Panc1 (cell line): Measurements from ENCODE around the gene AKR1C8.

ENCODE experiments used
- CTCF ChIP-seq: fragments of 450-650 bp; IDR thresholded peaks from 2 replicates; pipeline ENCODE4 v1.5.1; 2017; ENCODE audit warnings: mild to moderate bottlenecking
- POLR2AphosphoS5 ChIP-seq: IDR thresholded peaks from 2 replicates; pipeline ENCODE4 v1.6.1; 2012; ENCODE audit warnings: mild to moderate bottlenecking, low read depth, low read length, moderate library complexity
- REST ChIP-seq, 2 experiments: IDR thresholded peaks; 2 replicates each; pipeline ENCODE4 v1.6.1; 2011 to 2012; ENCODE audit warnings: low read depth in 2 of 2, control low read depth in 1 of 2, low read length in 1 of 2, mild to moderate bottlenecking in 1 of 2, moderate library complexity in 1 of 2; ENCODE audit not compliant: insufficient read depth in 1 of 2
- SIN3A ChIP-seq: IDR thresholded peaks from 2 replicates; pipeline ENCODE4 v1.6.1; 2012; ENCODE audit warnings: low read depth, mild to moderate bottlenecking, low read length, moderate library complexity, borderline replicate concordance; ENCODE audit not compliant: insufficient read depth

DNA sequence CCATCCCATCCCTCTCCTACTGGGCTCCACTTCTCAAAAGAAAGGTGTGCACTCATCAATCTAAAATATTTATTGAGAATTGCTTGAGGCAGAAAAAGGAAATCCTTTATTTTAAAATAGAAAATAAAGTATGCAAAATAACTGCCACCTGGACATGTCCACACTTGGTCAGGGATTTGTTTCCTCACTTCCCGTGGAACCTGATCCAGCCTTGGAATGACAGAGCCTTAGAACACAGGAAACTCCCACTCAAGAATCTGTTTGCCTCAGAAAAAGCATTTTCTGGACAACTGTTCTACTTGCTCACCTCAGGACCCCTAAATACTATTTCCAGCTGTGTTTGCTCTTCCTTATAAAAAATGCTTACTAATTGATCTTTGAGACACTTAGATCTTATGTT, 29.0 kb downstream of the AKR1C8 start:
- no peak for TF ChIP-seq CTCF
- TF ChIP-seq SIN3A: no peak
- no peak for TF ChIP-seq REST (IDR thresholded peaks at IDR 0.05; ENCODE audit: insufficient read depth in 1 of 2, low read depth in 2 of 2, low read length in 1 of 2)
- TF ChIP-seq POLR2AphosphoS5: no peak
